Measurements from ENCODE around the gene GPR179.

DNA sequence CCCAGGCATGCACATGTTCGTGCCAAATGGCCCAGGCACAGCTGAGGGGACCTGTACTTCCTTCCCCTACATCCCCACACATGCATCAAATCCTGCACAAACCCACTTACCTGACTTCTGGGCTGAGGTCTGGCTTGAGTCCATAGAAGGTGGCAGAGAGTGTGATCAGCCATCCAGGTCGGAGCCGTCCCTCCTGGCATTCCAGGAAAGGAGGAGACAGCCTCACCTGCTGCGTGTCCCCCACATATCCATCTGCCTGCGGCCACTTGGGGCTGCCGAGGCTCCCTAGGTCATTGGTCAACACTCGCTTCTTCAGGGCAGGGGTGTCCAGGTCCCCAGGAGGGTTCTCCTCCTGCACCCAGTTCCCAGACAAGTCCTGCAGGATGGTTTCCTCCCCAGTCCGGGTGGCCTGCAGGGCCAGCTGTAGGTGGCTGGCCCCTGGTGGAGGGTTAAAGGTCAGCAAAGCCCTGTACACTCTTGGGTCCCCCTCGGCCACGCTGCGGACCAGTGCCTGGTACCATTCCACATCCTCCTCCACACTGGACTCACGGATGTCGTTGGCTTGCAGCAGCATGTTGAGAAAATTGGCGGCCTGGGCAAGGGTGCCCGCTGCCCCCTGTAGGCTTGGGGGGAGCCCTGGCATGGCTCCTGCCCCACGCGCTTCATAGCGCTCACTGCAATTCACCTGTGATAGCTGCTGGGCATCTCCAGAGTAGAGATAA lies 709 bp downstream of the GPR179 start:
- TF ChIP-seq POLR2A (IDR thresholded peaks at IDR 0.05), result no peak
- TF ChIP-seq, protein P1, sequence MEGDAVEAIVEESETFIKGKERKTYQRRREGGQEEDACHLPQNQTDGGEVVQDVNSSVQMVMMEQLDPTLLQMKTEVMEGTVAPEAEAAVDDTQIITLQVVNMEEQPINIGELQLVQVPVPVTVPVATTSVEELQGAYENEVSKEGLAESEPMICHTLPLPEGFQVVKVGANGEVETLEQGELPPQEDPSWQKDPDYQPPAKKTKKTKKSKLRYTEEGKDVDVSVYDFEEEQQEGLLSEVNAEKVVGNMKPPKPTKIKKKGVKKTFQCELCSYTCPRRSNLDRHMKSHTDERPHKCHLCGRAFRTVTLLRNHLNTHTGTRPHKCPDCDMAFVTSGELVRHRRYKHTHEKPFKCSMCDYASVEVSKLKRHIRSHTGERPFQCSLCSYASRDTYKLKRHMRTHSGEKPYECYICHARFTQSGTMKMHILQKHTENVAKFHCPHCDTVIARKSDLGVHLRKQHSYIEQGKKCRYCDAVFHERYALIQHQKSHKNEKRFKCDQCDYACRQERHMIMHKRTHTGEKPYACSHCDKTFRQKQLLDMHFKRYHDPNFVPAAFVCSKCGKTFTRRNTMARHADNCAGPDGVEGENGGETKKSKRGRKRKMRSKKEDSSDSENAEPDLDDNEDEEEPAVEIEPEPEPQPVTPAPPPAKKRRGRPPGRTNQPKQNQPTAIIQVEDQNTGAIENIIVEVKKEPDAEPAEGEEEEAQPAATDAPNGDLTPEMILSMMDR (IDR thresholded peaks at IDR 0.05), result no peak
